ENCODE data around the gene KCND2. TPM values are rescaled to one million over a fixed set of nuclear protein-coding genes. Genes with fewer than 3 reads are reported as not detected.

Gene KCND2
- polyA plus RNA-seq, 2 of the 4 experiments (the other 2 are of a cell fraction), result 0.01 TPM; not detected in 1

DNA sequence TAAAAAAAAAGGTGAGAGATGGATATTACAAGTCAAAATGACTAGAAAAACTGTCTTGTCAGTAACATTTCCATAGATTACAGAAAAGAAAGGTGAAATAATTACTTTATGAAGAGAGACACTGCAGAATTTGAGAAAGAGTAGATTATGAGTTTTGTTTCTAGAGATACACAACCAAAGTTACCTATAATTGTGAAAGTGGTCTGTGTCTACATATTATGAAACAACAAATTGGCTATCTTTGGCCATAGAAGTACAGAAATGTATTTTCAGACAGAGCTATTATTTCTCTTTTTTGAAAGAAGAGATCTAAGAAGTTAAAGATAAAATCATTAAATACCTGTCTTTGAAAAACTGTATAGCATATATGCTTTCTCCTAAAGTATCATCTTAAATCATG is 30.1 kb downstream of the KCND2 start:
- no peak overlapping the region for H3K4me2 ChIP-seq
- POLR2A ChIA-PET, result no interaction called here
- H3K4me3 ChIP-seq, result no peak overlapping the region
- no peaks in the 10 kb centered on the region for H3K4me1 ChIP-seq
- H3K9me3 ChIP-seq, result no peaks in the 10 kb centered on the region
- CTCF ChIA-PET, result no interaction called here
- DNase-seq (ENCODE audit: low read depth in 1 of 2, low spot score in 1 of 2) (no peak), ATAC-seq (no peak), FAIRE-seq (no peak)
- TF ChIP-seq NFE2L2 (conservative IDR thresholded peaks at IDR 0.05; ENCODE audit: low read length) (no peak), FOSL2 (IDR thresholded peaks at IDR 0.05) (no peak), FOSL2 (CRISPR knock-in tag; IDR thresholded peaks at IDR 0.05) (no peak), HOXB5 (CRISPR knock-in tag; IDR thresholded peaks at IDR 0.05) (no peak)
- H3K27ac ChIP-seq, result no peak overlapping the region

- FAIRE-seq (no peak), DNase-seq (ENCODE audit: low read depth in 1 of 2, low spot score in 1 of 2) (no peak), ATAC-seq (no peak)
- no peak for TF ChIP-seq ESRRA (IDR thresholded peaks at IDR 0.05; ENCODE audit: borderline replicate concordance, low read length)
- TF ChIP-seq, protein P1, sequence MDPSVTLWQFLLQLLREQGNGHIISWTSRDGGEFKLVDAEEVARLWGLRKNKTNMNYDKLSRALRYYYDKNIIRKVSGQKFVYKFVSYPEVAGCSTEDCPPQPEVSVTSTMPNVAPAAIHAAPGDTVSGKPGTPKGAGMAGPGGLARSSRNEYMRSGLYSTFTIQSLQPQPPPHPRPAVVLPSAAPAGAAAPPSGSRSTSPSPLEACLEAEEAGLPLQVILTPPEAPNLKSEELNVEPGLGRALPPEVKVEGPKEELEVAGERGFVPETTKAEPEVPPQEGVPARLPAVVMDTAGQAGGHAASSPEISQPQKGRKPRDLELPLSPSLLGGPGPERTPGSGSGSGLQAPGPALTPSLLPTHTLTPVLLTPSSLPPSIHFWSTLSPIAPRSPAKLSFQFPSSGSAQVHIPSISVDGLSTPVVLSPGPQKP (IDR thresholded peaks at IDR 0.05; ENCODE audit: low read depth, low read length), result no peak
- no peak for TF ChIP-seq MAX (IDR thresholded peaks at IDR 0.05)
- TF ChIP-seq NFE2L2 (conservative IDR thresholded peaks at IDR 0.05; ENCODE audit: low read length), result no peak
- TF ChIP-seq, protein P2, sequence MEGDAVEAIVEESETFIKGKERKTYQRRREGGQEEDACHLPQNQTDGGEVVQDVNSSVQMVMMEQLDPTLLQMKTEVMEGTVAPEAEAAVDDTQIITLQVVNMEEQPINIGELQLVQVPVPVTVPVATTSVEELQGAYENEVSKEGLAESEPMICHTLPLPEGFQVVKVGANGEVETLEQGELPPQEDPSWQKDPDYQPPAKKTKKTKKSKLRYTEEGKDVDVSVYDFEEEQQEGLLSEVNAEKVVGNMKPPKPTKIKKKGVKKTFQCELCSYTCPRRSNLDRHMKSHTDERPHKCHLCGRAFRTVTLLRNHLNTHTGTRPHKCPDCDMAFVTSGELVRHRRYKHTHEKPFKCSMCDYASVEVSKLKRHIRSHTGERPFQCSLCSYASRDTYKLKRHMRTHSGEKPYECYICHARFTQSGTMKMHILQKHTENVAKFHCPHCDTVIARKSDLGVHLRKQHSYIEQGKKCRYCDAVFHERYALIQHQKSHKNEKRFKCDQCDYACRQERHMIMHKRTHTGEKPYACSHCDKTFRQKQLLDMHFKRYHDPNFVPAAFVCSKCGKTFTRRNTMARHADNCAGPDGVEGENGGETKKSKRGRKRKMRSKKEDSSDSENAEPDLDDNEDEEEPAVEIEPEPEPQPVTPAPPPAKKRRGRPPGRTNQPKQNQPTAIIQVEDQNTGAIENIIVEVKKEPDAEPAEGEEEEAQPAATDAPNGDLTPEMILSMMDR (IDR thresholded peaks at IDR 0.05), result no peak
- TF ChIP-seq PHF8 (IDR thresholded peaks at IDR 0.05; ENCODE audit: borderline replicate concordance, low read depth), result no peak
- no peak for TF ChIP-seq JUN (IDR thresholded peaks at IDR 0.05)
- TF ChIP-seq CHD4 (IDR thresholded peaks at IDR 0.05; ENCODE audit: borderline replicate concordance), result no peak
- TF ChIP-seq RNF2 (IDR thresholded peaks at IDR 0.05; ENCODE audit: borderline replicate concordance, low read depth), result no peak
- no peak for TF ChIP-seq RAD21 (conservative IDR thresholded peaks at IDR 0.05 in 1 of 2, IDR thresholded peaks at IDR 0.05 in 1 of 2)
- no peak for TF ChIP-seq MYC (IDR thresholded peaks at IDR 0.05; ENCODE audit: borderline replicate concordance, low read length)
- Histone ChIP-seq H3K4me3 (no peak overlapping the region), H3K4me2 (no peak overlapping the region), H3K27ac (no peak overlapping the region), H3K9me3 (no peaks in the 10 kb centered on the region), H3K4me1 (no peaks in the 10 kb centered on the region)
- 19% methylated on average over 6 of the region's 6 CpGs for WGBS (ENCODE audit: missing lambda C conversion rate)
- ChIA-PET CTCF (no interaction called here), POLR2A (no interaction called here)
Observed at GRCh38 chr7:120304674-120305073, 31.7 kb downstream of the KCND2 start.

DNA sequence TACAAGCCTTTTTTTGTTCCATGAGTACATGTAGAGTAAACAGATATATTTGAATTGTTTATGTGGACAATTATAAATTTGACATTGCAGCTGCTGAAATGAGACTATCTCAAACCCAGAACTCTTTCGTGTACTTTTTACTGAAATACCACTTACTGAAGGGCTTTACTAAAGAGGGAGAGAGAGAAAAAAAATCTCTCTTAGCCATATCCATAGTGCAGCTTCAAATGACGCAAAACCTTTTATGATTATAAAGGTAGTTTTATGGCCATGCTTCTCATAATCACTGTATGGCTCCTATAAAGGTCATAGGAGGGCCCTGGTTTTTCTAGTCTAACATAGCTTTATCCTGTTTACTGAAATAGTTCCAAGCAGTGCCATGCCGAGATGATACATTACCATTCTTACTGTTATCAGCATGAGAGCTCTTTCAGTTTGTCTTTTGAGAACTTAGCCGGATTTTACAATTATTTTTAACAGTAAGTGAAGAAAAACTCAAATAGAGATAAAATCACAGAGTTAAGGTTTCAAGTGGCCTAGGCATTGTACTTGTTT is 35.1 kb downstream of the KCND2 start:
- ATAC-seq (no peak), FAIRE-seq (no peak), DNase-seq (ENCODE audit: low read depth in 1 of 2, low spot score in 1 of 2) (no peak)
- Histone ChIP-seq H3K4me2 (no peak overlapping the region), H3K9me3 (no peaks in the 10 kb centered on the region), H3K4me3 (no peak overlapping the region), H3K4me1 (no peaks in the 10 kb centered on the region), H3K27ac (no peak overlapping the region)
- ChIA-PET CTCF (no interaction called here), POLR2A (no interaction called here)
- TF ChIP-seq MAX (IDR thresholded peaks at IDR 0.05), result no peak
- no peak for TF ChIP-seq HOXB13 (CRISPR knock-in tag; IDR thresholded peaks at IDR 0.05; ENCODE audit: low read depth)
- no peak for TF ChIP-seq SMC3 (IDR thresholded peaks at IDR 0.05)
- no peak for TF ChIP-seq POLR2A (IDR thresholded peaks at IDR 0.05; ENCODE audit: low read length)
- no peak for TF ChIP-seq MYC (IDR thresholded peaks at IDR 0.05; ENCODE audit: borderline replicate concordance, low read length)
- TF ChIP-seq HMGXB4 (CRISPR knock-in tag; IDR thresholded peaks at IDR 0.05; ENCODE audit: borderline replicate concordance), result no peak
- no peak for TF ChIP-seq HOXA7 (CRISPR knock-in tag; IDR thresholded peaks at IDR 0.05)
- TF ChIP-seq ZSCAN20 (CRISPR knock-in tag; IDR thresholded peaks at IDR 0.05), result no peak
- TF ChIP-seq RARB (CRISPR knock-in tag; IDR thresholded peaks at IDR 0.05), result no peak
- TF ChIP-seq HDAC2 (IDR thresholded peaks at IDR 0.05), result no peak
- TF ChIP-seq ZNF302 (CRISPR knock-in tag; IDR thresholded peaks at IDR 0.05), result no peak
- TF ChIP-seq FOSB (CRISPR knock-in tag; IDR thresholded peaks at IDR 0.05), result no peak
- WGBS (ENCODE audit: missing lambda C conversion rate), result 2% methylated on average over 4 of the region's 4 CpGs
